Ovary (tissue), 9 donors: Measurements from ENCODE around the gene AMBRA1. TPM values are rescaled to one million over a fixed set of nuclear protein-coding genes. Genes with fewer than 3 reads are reported as not detected.

Experiments used
- DNase-seq, 5 donors: peaks; one replicate each; pipeline ENCODE4 v3.0.0-alpha.2; 2019 to 2020
- H3K27ac ChIP-seq, 2 donors: fragments of 200-600 bp; one replicate each; pipeline versions ENCODE4 v1.5.1 to v1.8.0; 2019 to 2022
- H3K27me3 ChIP-seq: fragments of 200-600 bp; one replicate; pipeline ENCODE4 v1.8.0; 2022
- H3K36me3 ChIP-seq: fragments of 200-600 bp; sonication (generic); one replicate; pipeline ENCODE4 v1.5.1; 2019
- H3K4me1 ChIP-seq: one replicate; pipeline ENCODE4 v1.8.1; 2013; ENCODE audit warnings: mild to moderate bottlenecking, moderate library complexity; ENCODE audit not compliant: insufficient read depth
- H3K4me3 ChIP-seq: fragments of 200-600 bp; sonication (generic); one replicate; pipeline ENCODE4 v1.5.1; 2017
- H3K9me3 ChIP-seq, 2 donors: fragments of 200-600 bp in 1 of 2; sonication (generic) in 1 of 2; one replicate each; pipeline versions ENCODE4 v1.5.1 to v1.8.1; 2013 to 2019; ENCODE audit warnings: mild to moderate bottlenecking in 1 of 2, moderate library complexity in 1 of 2
- EP300 ChIP-seq: sonication (generic); formaldehyde crosslinking; IDR thresholded peaks from one replicate; pipeline ENCODE4 v1.6.1; 2017; ENCODE audit warnings: antibody characterized with exemption
- POLR2A ChIP-seq: fragments of 450-650 bp; IDR thresholded peaks from one replicate; pipeline ENCODE4 v1.6.1; 2017; ENCODE audit warnings: antibody characterized with exemption, mild to moderate bottlenecking, moderate library complexity
- WGBS, 3 donors: extraction: QIAGEN DNeasy Blood & Tissue Kit in 1 of 3; methylation state at CpG; one replicate each; pipeline versions ENCODE4 v1.1.5 to v1.1.7; 2013 to 2017; 5-methylcytosine and 5-hydroxymethylcytosine counted together
- intact Hi-C, 4 donors: fragments of 100-400 bp; cut with DNase I; formaldehyde crosslinking; loops; one replicate each; pipeline versions ENCODE4 v1.11.0 to v1.15.1; 2022 to 2023
- polyA plus RNA-seq, 2 donors: library from polyadenylated mRNA; stranded (reverse); fragments of 200-250 nt in 1 of 2; fragments of 350-450 nt in 1 of 2; fragmentation: Illumina TruSeq in 1 of 2; extraction: RNeasy Lipid Tissue Mini Kit (QIAGEN cat#74804) in 1 of 2; gene quantifications; one replicate each; pipeline ENCODE4 v1.2.3, GENCODE V29; 2013 to 2014
- total RNA-seq, 7 donors: library from RNA; depleted of rRNA in 2 of 7; stranded (reverse); fragments of >200 nt in 2 of 7; fragmentation: NEBNext Ultra II Directional in 3 of 7; extraction: Animal tissue kit (Norgen Biotek cat#: 25700) in 3 of 7; gene quantifications; one replicate each; pipeline versions ENCODE4 v1.1.0 to v1.2.4, GENCODE V29; 2016 to 2023
- TF ChIP-seq, protein P1 (sequence below), 3 donors: fragments of 450-650 bp in 2 of 3; fragments of 200-600 bp in 1 of 3; IDR thresholded peaks; one replicate each; pipeline versions ENCODE4 v1.5.1 to v1.8.0; 2016 to 2022; ENCODE audit warnings: antibody characterized with exemption in 3 of 3, mild to moderate bottlenecking in 1 of 3
- donor health status: DM: no; HTN: no; CAD: no; lungs with moderate emphysema.
- donor health status: DM: no; HTN: no; CAD: no.
- donor health status: Bipolar disorder and iron deficiency.
- donor health status: DM: yes; HTN: yes; CAD: no.
- donor health status: DM: no; HTN: no; CAD: no.
- donor health status: DM: yes; HTN: yes; CAD: no.

The AMBRA1 gene
- total and polyA plus RNA-seq, 9 donors = 18.7 to 38.1 (median 30.1) TPM

DNA sequence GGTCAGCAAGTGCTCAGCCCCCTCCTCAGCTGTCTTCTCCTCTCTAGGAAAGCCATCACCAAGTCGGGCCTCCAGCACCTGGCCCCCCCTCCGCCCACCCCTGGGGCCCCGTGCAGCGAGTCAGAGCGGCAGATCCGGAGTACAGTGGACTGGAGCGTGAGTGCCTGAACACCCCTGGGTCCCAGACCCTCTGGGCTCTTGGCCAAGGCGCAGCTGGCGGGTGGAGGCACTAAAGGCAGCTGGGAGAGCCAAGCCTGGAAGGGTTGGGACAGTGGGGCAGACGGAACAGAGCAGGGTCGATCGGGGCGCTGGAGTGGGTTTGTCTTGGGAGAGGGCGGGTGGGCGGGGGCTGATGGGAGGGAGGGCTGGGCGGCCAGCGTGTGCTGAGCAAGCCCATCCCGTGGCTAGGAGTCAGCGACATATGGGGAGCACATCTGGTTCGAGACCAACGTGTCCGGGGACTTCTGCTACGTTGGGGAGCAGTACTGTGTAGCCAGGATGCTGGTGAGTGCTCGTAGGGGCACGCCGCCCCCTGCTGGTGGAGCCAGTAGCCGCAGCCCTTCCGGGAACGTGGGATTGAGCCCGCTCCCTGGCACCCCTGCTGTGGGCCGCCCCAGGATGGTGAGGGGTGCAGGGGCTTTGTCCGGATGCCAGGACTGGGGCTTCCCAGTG lies 226.4 kb downstream of the AMBRA1 start:
- TF ChIP-seq, protein P1, sequence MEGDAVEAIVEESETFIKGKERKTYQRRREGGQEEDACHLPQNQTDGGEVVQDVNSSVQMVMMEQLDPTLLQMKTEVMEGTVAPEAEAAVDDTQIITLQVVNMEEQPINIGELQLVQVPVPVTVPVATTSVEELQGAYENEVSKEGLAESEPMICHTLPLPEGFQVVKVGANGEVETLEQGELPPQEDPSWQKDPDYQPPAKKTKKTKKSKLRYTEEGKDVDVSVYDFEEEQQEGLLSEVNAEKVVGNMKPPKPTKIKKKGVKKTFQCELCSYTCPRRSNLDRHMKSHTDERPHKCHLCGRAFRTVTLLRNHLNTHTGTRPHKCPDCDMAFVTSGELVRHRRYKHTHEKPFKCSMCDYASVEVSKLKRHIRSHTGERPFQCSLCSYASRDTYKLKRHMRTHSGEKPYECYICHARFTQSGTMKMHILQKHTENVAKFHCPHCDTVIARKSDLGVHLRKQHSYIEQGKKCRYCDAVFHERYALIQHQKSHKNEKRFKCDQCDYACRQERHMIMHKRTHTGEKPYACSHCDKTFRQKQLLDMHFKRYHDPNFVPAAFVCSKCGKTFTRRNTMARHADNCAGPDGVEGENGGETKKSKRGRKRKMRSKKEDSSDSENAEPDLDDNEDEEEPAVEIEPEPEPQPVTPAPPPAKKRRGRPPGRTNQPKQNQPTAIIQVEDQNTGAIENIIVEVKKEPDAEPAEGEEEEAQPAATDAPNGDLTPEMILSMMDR (IDR thresholded peaks at IDR 0.05) = peak; percentile 75 to 81 (median 78)
- no peak for TF ChIP-seq EP300
- no peak overlapping the region for H3K27ac ChIP-seq
- 8 to 17% (median 13%) methylated on average over 19 to 32 of the region's 32 CpGs for WGBS, 3 donors
- no peaks in the 10 kb centered on the region for H3K9me3 ChIP-seq
- no peak overlapping the region for H3K4me3 ChIP-seq
- peak; percentile 62 to 84 (median 78) for DNase-seq
- intact Hi-C loops = no loop called here
- no peaks in the 10 kb centered on the region for H3K36me3 ChIP-seq
- H3K27me3 ChIP-seq = no peaks in the 10 kb centered on the region
- peaks cover 5% of the 10 kb centered on the region for H3K4me1 ChIP-seq

- DNase-seq = no peak
- Histone ChIP-seq H3K4me1 (peaks cover 7% of the 10 kb centered on the region), H3K9me3 (no peaks in the 10 kb centered on the region), H3K27me3 (no peaks in the 10 kb centered on the region), H3K36me3 (no peaks in the 10 kb centered on the region), H3K27ac (no peak overlapping the region), H3K4me3 (no peak overlapping the region)
- TF ChIP-seq EP300 = no peak
- no peak for TF ChIP-seq POLR2A
- TF ChIP-seq, protein P1 (IDR thresholded peaks at IDR 0.05) = no peak
- 91 to 94% (median 94%) methylated on average over 25 to 31 of the region's 31 CpGs for WGBS, 3 donors
- intact Hi-C loops = no loop called here
These were observed 227.1 kb downstream of the AMBRA1 start for GRCh38 chr11:46366661-46367161.

DNA sequence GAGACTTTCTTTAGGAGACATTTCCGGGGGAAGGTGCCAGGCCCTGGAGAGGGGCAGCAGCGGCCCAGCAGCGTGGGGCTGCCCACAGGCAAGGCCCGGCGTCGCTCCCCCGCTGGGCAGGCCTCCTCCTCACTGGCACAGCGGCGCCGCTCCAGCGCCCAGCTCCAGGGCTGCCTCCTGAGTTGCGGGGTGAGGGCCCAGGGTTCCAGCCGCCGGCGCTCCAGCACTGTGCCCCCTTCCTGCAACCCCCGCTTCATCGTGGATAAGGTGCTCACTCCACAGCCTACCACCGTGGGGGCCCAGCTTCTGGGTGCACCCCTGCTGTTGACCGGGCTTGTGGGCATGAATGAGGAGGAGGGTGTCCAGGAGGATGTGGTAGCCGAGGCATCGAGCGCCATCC lies 227.6 kb downstream of the AMBRA1 start:
- Histone ChIP-seq H3K36me3 (no peaks in the 10 kb centered on the region), H3K27me3 (no peaks in the 10 kb centered on the region), H3K27ac (no peak overlapping the region), H3K4me1 (peaks cover 10% of the 10 kb centered on the region), H3K4me3 (no peak overlapping the region), H3K9me3 (no peaks in the 10 kb centered on the region)
- no peak for DNase-seq
- TF ChIP-seq EP300 = no peak
- TF ChIP-seq POLR2A = no peak
- TF ChIP-seq, protein P1 (IDR thresholded peaks at IDR 0.05) = no peak
- 92 to 95% (median 93%) methylated on average over 22 of the region's 22 CpGs for WGBS, 3 donors
- intact Hi-C loops = no loop called here

DNA sequence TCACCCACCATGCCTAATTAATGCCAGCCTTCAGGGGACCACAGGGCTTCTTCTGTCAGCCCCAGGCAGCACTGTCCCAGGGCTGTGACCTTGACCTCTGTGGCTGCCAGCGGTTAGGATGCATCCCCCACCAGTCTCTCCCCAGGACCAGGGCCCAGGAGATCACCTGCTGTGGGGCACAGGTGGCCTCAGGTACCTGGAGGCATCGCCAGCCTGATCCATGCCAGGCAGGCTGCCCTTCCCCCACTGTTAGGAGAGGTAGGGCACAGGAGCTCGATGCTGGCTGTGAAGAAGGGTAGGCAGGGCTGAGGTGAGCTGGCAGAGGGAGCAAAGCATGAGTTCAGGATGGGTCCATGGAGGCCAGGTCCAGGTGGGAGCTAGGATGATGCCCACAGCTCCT lies 229.0 kb downstream of the AMBRA1 start:
- intact Hi-C loops = no loop called here
- 66 to 85% (median 71%) methylated on average over 3 of the region's 3 CpGs for WGBS, 3 donors
- no peak for DNase-seq
- Histone ChIP-seq H3K4me1 (peaks cover 13% of the 10 kb centered on the region), H3K36me3 (no peaks in the 10 kb centered on the region), H3K27ac (no peak overlapping the region), H3K4me3 (no peak overlapping the region), H3K27me3 (no peaks in the 10 kb centered on the region), H3K9me3 (no peaks in the 10 kb centered on the region)
- TF ChIP-seq, protein P1 (IDR thresholded peaks at IDR 0.05) = no peak
- TF ChIP-seq EP300 (no peak), POLR2A (no peak)
